Activated CD8-positive, alpha-beta T cell treated with anti-CD3 and anti-CD28 coated beads, Interleukin-2, amount 10 ng/mL, durations not matched to agents 7 days and 5 days (primary cell): Measurements from ENCODE around the gene CDH2. TPM values are rescaled to one million over a fixed set of nuclear protein-coding genes. Genes with fewer than 3 reads are reported as not detected.

Experiments
- ATAC-seq: fragments of 150-1000 bp; cut with Tn5 transposase; one replicate; pipeline ENCODE4 v1.10.0; 2021; ENCODE audit warnings: moderate library complexity
- CTCF ChIA-PET: fragments of 350-600 bp; sonication (Branson Sonifier 250); formaldehyde crosslinking; loops from one replicate; lab custom pipeline; 2021; ENCODE audit warnings: antibody characterized with exemption; lab: Charles Lee
- POLR2A ChIA-PET: fragments of 350-600 bp; sonication (Branson Sonifier 250); formaldehyde crosslinking; loops from one replicate; lab custom pipeline; 2021; ENCODE audit warnings: antibody characterized with exemption; lab: Charles Lee
- DNase-seq: peaks from one replicate; pipeline ENCODE4 v3.0.0-alpha.2; 2020
- H3K27ac Mint-ChIP-seq: one replicate; pipeline ENCODE4 v1.8.0; 2021; ENCODE audit warnings: mild to moderate bottlenecking, mixed read lengths
- H3K27me3 Mint-ChIP-seq: one replicate; pipeline ENCODE4 v1.8.0; 2021; ENCODE audit warnings: low read depth, mixed read lengths
- H3K36me3 Mint-ChIP-seq: one replicate; pipeline ENCODE4 v1.8.0; 2021; ENCODE audit warnings: low read depth, mixed read lengths
- H3K4me1 Mint-ChIP-seq: one replicate; pipeline ENCODE4 v1.8.0; 2021; ENCODE audit warnings: low read depth, mixed read lengths
- H3K4me3 Mint-ChIP-seq: one replicate; pipeline ENCODE4 v1.8.0; 2021; ENCODE audit warnings: mild to moderate bottlenecking, mixed read lengths
- H3K9me3 Mint-ChIP-seq: one replicate; pipeline ENCODE4 v1.8.0; 2022; ENCODE audit warnings: mixed read lengths; ENCODE audit not compliant: insufficient read depth
- total RNA-seq, 2 experiments: library from RNA; stranded (reverse); gene quantifications; one replicate each; pipeline ENCODE4 v1.2.3, GENCODE V29; 2021

The CDH2 gene
- total RNA-seq, 2 experiments from 2014 or later, result 0.11 to 0.21 TPM

- H3K4me3 Mint-ChIP-seq, result no peak overlapping the region
- POLR2A ChIA-PET, result no interaction called here
- DNase-seq (no peak), ATAC-seq (no peak)
- no peaks in the 10 kb centered on the region for H3K36me3 Mint-ChIP-seq
- no peaks in the 10 kb centered on the region for H3K27me3 Mint-ChIP-seq
- H3K27ac Mint-ChIP-seq, result no peak overlapping the region
- H3K9me3 Mint-ChIP-seq, result no peaks in the 10 kb centered on the region
- CTCF ChIA-PET, result no interaction called here
- H3K4me1 Mint-ChIP-seq, result no peaks in the 10 kb centered on the region
Observed at GRCh38 chr18:28138816-28139215, 38.1 kb downstream of the CDH2 start.

GRCh38 chr18:28136071-28136470 is 40.9 kb downstream of the CDH2 start:
- ChIA-PET CTCF (no interaction called here), POLR2A (no interaction called here)
- Mint-ChIP-seq H3K4me3 (no peak overlapping the region), H3K4me1 (no peaks in the 10 kb centered on the region), H3K9me3 (no peaks in the 10 kb centered on the region), H3K27me3 (no peaks in the 10 kb centered on the region), H3K36me3 (no peaks in the 10 kb centered on the region), H3K27ac (no peak overlapping the region)
- ATAC-seq (no peak), DNase-seq (no peak)

GRCh38 chr18:28134774-28135173 is 42.2 kb downstream of the CDH2 start:
- Mint-ChIP-seq H3K9me3 (no peaks in the 10 kb centered on the region), H3K4me1 (no peaks in the 10 kb centered on the region), H3K4me3 (no peak overlapping the region), H3K27me3 (no peaks in the 10 kb centered on the region), H3K36me3 (no peaks in the 10 kb centered on the region), H3K27ac (no peak overlapping the region)
- CTCF ChIA-PET, result no interaction called here
- DNase-seq, result no peak
- ATAC-seq, result no peak
- POLR2A ChIA-PET, result no interaction called here

- Mint-ChIP-seq H3K27ac (no peak overlapping the region), H3K36me3 (no peaks in the 10 kb centered on the region), H3K4me3 (no peak overlapping the region), H3K9me3 (no peaks in the 10 kb centered on the region), H3K4me1 (no peaks in the 10 kb centered on the region), H3K27me3 (no peaks in the 10 kb centered on the region)
- no peak for ATAC-seq
- DNase-seq, result no peak
- CTCF ChIA-PET, result no interaction called here
- POLR2A ChIA-PET, result no interaction called here
Observed at GRCh38 chr18:28132084-28132483, 44.8 kb downstream of the CDH2 start.

GRCh38 chr18:28128659-28128980 is 48.3 kb downstream of the CDH2 start:
- no peak for DNase-seq

GRCh38 chr18:28127763-28128658 is 48.9 kb downstream of the CDH2 start:
- no peaks in the 10 kb centered on the region for H3K9me3 Mint-ChIP-seq
- ChIA-PET POLR2A (no interaction called here), CTCF (no interaction called here)
- no peak for DNase-seq
- ATAC-seq, result no peak
- H3K27me3 Mint-ChIP-seq, result no peaks in the 10 kb centered on the region
- H3K4me1 Mint-ChIP-seq, result no peaks in the 10 kb centered on the region
- no peaks in the 10 kb centered on the region for H3K36me3 Mint-ChIP-seq
- H3K27ac Mint-ChIP-seq, result no peak overlapping the region
- H3K4me3 Mint-ChIP-seq, result no peak overlapping the region

More at GRCh38 chr18:28128659-28128980, 48.3 kb downstream of the CDH2 start:
- ChIA-PET CTCF (no interaction called here), POLR2A (no interaction called here)
- Mint-ChIP-seq H3K4me1 (no peaks in the 10 kb centered on the region), H3K9me3 (no peaks in the 10 kb centered on the region), H3K36me3 (no peaks in the 10 kb centered on the region), H3K4me3 (no peak overlapping the region), H3K27me3 (no peaks in the 10 kb centered on the region), H3K27ac (no peak overlapping the region)
- no peak for ATAC-seq

- Mint-ChIP-seq H3K36me3 (no peaks in the 10 kb centered on the region), H3K4me3 (no peak overlapping the region), H3K27me3 (no peaks in the 10 kb centered on the region), H3K4me1 (no peaks in the 10 kb centered on the region), H3K27ac (no peak overlapping the region), H3K9me3 (no peaks in the 10 kb centered on the region)
- POLR2A ChIA-PET, result no interaction called here
- CTCF ChIA-PET, result no interaction called here
- DNase-seq (no peak), ATAC-seq (no peak)
Observed at GRCh38 chr18:28127228-28127627, 49.7 kb downstream of the CDH2 start.

GRCh38 chr18:28126768-28127167 is 50.2 kb downstream of the CDH2 start:
- Mint-ChIP-seq H3K9me3 (no peaks in the 10 kb centered on the region), H3K36me3 (no peaks in the 10 kb centered on the region), H3K27ac (no peak overlapping the region), H3K27me3 (no peaks in the 10 kb centered on the region), H3K4me3 (no peak overlapping the region), H3K4me1 (no peaks in the 10 kb centered on the region)
- ATAC-seq (no peak), DNase-seq (no peak)
- CTCF ChIA-PET, result no interaction called here
- POLR2A ChIA-PET, result no interaction called here

- POLR2A ChIA-PET, result no interaction called here
- DNase-seq, result no peak
- no peak for ATAC-seq
- Mint-ChIP-seq H3K4me1 (no peaks in the 10 kb centered on the region), H3K27me3 (no peaks in the 10 kb centered on the region), H3K27ac (no peak overlapping the region), H3K4me3 (no peak overlapping the region), H3K9me3 (no peaks in the 10 kb centered on the region), H3K36me3 (no peaks in the 10 kb centered on the region)
- CTCF ChIA-PET, result no interaction called here
Observed at GRCh38 chr18:28125051-28125450, 51.9 kb downstream of the CDH2 start.

GRCh38 chr18:28124131-28125029 is 52.5 kb downstream of the CDH2 start:
- Mint-ChIP-seq H3K27me3 (no peaks in the 10 kb centered on the region), H3K9me3 (no peaks in the 10 kb centered on the region), H3K4me1 (no peaks in the 10 kb centered on the region), H3K4me3 (no peak overlapping the region), H3K36me3 (no peaks in the 10 kb centered on the region), H3K27ac (no peak overlapping the region)
- DNase-seq (no peak), ATAC-seq (no peak)
- POLR2A ChIA-PET, result no interaction called here
- CTCF ChIA-PET, result no interaction called here

GRCh38 chr18:28123401-28124030 is 53.4 kb downstream of the CDH2 start:
- Mint-ChIP-seq H3K36me3 (no peaks in the 10 kb centered on the region), H3K27me3 (no peaks in the 10 kb centered on the region), H3K4me1 (no peaks in the 10 kb centered on the region), H3K27ac (no peak overlapping the region), H3K4me3 (no peak overlapping the region), H3K9me3 (no peaks in the 10 kb centered on the region)
- no peak for ATAC-seq
- CTCF ChIA-PET, result no interaction called here
- DNase-seq, result no peak
- POLR2A ChIA-PET, result no interaction called here
